Right lobe of liver (tissue), 4 donors: ENCODE measurements around the gene ORC6.

Source experiments
- CTCF ChIP-seq, 4 donors: fragments of 200-600 bp in 3 of 4; fragments of 450-650 bp in 1 of 4; IDR thresholded peaks; one replicate each; pipeline versions ENCODE4 v1.5.1 to v1.8.0; 2016 to 2022; ENCODE audit warnings: antibody characterized with exemption in 4 of 4, mild to moderate bottlenecking in 2 of 4
- POLR2A ChIP-seq: fragments of 450-650 bp; IDR thresholded peaks from one replicate; pipeline ENCODE4 v1.6.1; 2017; ENCODE audit warnings: antibody characterized with exemption, mild to moderate bottlenecking
- donor health status: DM: no; HTN: no; CAD: no.
- donor health status: DM: no; HTN: no; CAD: no.
- donor health status: DM: no; HTN: yes; CAD: no.

- TF ChIP-seq CTCF (IDR thresholded peaks at IDR 0.05): no peak
- TF ChIP-seq POLR2A: no peak
These were observed 43.1 kb downstream of the ORC6 start for GRCh38 chr16:46732561-46732960.
